ENCODE results near the gene CHD6. TPM values are rescaled to one million over a fixed set of nuclear protein-coding genes. Genes with fewer than 3 reads are reported as not detected.

Gene CHD6
- total and polyA plus RNA-seq, 5 donors from 2014 or later = 33.4 to 87.4 (median 39.7) TPM

DNA sequence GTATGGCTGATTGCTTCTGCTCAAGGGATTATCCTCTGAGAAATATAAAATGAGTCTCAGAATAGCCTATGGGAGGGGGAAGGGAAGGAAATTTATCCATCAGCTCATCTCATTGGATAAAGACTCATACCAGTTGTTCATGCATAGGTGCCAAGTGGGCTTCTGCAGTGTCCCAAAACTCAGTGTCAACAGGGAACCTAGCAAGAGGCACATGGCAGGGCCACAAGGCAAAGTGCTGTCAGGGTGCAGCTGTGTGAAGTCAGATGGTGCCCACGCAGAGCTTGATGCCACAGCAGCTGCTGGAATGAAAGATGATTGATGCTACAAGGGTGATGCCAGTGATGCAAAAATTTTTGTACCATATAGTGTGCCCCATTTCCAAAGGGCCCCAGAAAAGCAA is 3.2 kb upstream of the CHD6 start:
- ATAC-seq (ENCODE audit: low read depth in 2 of 2) (no peak), DNase-seq (no peak)
- H3K4me1 Mint-ChIP-seq = peaks cover 6 to 19% (median 17%) of the 10 kb centered on the region in 4 donors
- Histone ChIP-seq H3K36me3 (ENCODE audit: control insufficient read depth, insufficient read depth, low read length) (no peaks in the 10 kb centered on the region), H3K4me3 (ENCODE audit: low read depth, low read length) (no peak overlapping the region), H3K27me3 (ENCODE audit: control insufficient read depth, insufficient read depth, low read length) (peaks cover 1% of the 10 kb centered on the region), H3K4me1 (ENCODE audit: control insufficient read depth, insufficient read depth, low read length, poor library complexity, severe bottlenecking) (peaks cover 17% of the 10 kb centered on the region), H3K9me3 (ENCODE audit: control insufficient read depth in 2 of 2, low read length in 2 of 2) (no peaks in the 10 kb centered on the region), H3K27ac (ENCODE audit: insufficient read depth, low read length, poor library complexity, severe bottlenecking) (no peak overlapping the region)
- no peaks in the 10 kb centered on the region for H3K36me3 Mint-ChIP-seq
- peaks cover 0 to 1% (median 0%) of the 10 kb centered on the region in 7 donors for H3K9me3 Mint-ChIP-seq
- peaks cover 5% of the 10 kb centered on the region for H3K27me3 Mint-ChIP-seq
- no peak overlapping the region for H3K27ac Mint-ChIP-seq
- H3K4me3 Mint-ChIP-seq = peak overlapping the region in 1 of 4 donors; percentile 2

DNA sequence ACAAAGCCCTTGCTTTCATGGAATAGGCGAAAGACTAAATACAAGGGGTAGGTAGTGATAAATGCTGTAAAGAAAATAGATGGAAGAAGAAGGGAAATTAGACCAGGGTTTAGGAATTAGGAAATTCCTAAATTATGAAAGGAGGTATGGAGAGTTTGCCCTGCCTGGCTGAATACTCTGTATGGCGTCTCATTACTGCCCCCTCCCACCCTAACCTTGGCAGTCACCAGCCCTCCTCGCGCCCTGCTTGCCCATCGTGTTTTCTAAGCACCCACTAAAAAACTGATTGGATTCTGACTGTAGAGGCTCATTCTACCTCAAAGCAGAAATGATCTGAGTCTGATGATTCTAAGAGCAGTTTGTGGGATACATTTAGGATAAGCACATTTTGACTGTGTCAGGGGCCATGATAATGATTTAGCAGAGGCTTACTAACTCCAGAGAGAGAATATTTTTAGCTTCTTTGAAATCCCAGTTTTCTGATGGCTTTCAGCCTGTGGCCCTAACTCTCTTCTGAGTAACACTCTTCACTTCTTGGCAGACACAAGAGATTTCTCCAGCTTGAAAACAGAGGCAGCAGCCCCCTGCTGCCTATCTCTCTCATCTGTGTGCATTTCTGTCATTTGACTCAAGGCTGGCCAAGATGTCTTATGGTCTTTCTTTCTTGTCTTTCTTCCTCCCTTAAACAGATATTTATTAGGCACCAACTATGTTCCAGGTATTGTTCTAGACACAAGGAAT is 1.4 kb upstream of the CHD6 start:
- no peak overlapping the region for H3K27ac ChIP-seq (ENCODE audit: insufficient read depth, low read length, poor library complexity, severe bottlenecking)
- H3K4me3 ChIP-seq (ENCODE audit: low read depth, low read length) = no peak overlapping the region
- Mint-ChIP-seq H3K4me1 (peaks cover 17 to 37% (median 31%) of the 10 kb centered on the region in 4 donors), H3K9me3 (peaks cover 0 to 1% (median 0%) of the 10 kb centered on the region in 7 donors), H3K4me3 (peak overlapping the region; percentile 87 to 96 (median 95)), H3K36me3 (no peaks in the 10 kb centered on the region), H3K27me3 (peaks cover 5% of the 10 kb centered on the region), H3K27ac (peak overlapping the region; percentile 47 to 69 (median 59))
- no peak for DNase-seq
- no peak for ATAC-seq (ENCODE audit: low read depth in 2 of 2)
- H3K4me1 ChIP-seq (ENCODE audit: control insufficient read depth, insufficient read depth, low read length, poor library complexity, severe bottlenecking) = peaks cover 33% of the 10 kb centered on the region
- no peaks in the 10 kb centered on the region for H3K36me3 ChIP-seq (ENCODE audit: control insufficient read depth, insufficient read depth, low read length)
- no peaks in the 10 kb centered on the region for H3K9me3 ChIP-seq (ENCODE audit: control insufficient read depth in 2 of 2, low read length in 2 of 2)
- H3K27me3 ChIP-seq (ENCODE audit: control insufficient read depth, insufficient read depth, low read length) = peaks cover 1% of the 10 kb centered on the region

DNA sequence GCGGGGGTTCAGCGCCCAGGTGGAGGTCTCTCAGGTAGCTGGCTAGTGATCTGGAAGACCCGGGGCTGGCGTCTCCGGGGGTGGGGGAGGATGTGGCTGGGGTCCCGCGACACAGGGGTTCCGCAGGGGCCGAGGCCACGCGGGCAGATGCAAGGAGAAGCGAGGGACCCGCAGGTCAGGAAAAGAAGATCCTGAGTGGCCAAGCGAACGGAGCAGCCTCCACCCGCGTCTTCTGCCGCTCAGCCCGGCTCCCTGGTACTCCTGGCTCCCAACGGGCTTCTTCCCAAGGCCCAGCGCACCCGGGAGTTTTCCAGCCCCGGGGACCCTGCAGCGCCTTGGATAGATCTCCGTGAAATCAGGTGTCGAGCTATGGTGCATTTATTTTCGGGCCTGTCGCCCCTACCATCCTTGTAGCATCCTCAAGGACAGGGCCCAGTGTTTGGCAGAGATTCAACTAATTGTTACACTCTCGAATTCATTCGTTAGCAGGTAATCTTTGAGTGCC is 682 bp upstream of the CHD6 start:
- Mint-ChIP-seq H3K27me3 (peaks cover 5% of the 10 kb centered on the region), H3K27ac (peak overlapping the region; percentile 12 to 87 (median 47)), H3K9me3 (peaks cover 0 to 1% (median 0%) of the 10 kb centered on the region in 7 donors), H3K4me1 (peaks cover 21 to 43% (median 36%) of the 10 kb centered on the region in 4 donors), H3K4me3 (peak overlapping the region; percentile 87 to 96 (median 95)), H3K36me3 (no peaks in the 10 kb centered on the region)
- DNase-seq (no peak), ATAC-seq (ENCODE audit: low read depth in 2 of 2) (no peak)
- Histone ChIP-seq H3K4me1 (ENCODE audit: control insufficient read depth, insufficient read depth, low read length, poor library complexity, severe bottlenecking) (peaks cover 33% of the 10 kb centered on the region), H3K27ac (ENCODE audit: insufficient read depth, low read length, poor library complexity, severe bottlenecking) (peak overlapping the region; percentile 31), H3K27me3 (ENCODE audit: control insufficient read depth, insufficient read depth, low read length) (peaks cover 1% of the 10 kb centered on the region), H3K36me3 (ENCODE audit: control insufficient read depth, insufficient read depth, low read length) (no peaks in the 10 kb centered on the region), H3K9me3 (ENCODE audit: control insufficient read depth in 2 of 2, low read length in 2 of 2) (no peaks in the 10 kb centered on the region), H3K4me3 (ENCODE audit: low read depth, low read length) (no peak overlapping the region)

DNA sequence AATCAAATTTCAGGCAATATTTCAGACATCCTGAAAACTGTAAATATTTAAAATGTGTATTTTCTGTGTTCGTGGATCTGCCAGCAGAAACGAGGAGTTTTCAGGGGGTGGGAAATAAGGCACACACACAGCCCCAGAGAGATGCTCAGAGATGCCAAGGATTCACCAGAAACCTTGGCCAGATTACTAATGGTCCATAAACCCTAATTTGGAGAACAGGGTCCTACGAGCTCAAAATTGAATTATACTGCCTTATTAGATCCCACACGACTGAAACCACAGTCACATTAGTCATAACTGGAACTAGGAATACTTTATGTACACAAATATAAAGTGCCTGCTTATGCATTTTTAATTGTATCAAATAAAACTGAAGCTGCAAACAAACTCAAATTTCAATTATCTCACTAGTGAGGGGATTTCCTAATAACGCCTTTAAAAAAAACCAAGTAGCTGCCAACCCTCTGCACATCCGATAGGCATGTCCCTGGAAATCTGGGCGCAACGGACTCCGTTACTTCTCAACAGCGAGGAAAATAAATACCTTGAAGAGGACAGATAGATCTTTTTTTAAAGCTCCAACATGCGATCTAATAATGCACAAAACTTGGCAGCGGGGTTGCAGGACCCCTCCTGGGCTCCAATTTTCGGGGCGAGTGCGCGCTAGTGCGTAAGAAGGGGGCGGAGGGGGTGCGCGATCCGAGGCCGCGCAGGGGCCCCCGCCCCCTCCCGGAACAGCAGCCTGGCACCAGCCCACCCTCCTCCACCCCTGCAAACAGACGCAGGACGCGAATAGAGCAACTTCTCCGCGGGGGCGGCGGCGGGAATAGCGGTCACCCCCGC is 897 bp downstream of the CHD6 start:
- Histone ChIP-seq H3K4me1 (ENCODE audit: control insufficient read depth, insufficient read depth, low read length, poor library complexity, severe bottlenecking) (peaks cover 33% of the 10 kb centered on the region), H3K4me3 (ENCODE audit: low read depth, low read length) (peak overlapping the region; percentile 89), H3K27me3 (ENCODE audit: control insufficient read depth, insufficient read depth, low read length) (no peaks in the 10 kb centered on the region), H3K36me3 (ENCODE audit: control insufficient read depth, insufficient read depth, low read length) (no peaks in the 10 kb centered on the region), H3K27ac (ENCODE audit: insufficient read depth, low read length, poor library complexity, severe bottlenecking) (peak overlapping the region; percentile 33), H3K9me3 (ENCODE audit: control insufficient read depth in 2 of 2, low read length in 2 of 2) (no peaks in the 10 kb centered on the region)
- peaks cover 21 to 51% (median 44%) of the 10 kb centered on the region in 4 donors for H3K4me1 Mint-ChIP-seq
- H3K27me3 Mint-ChIP-seq = peaks cover 5% of the 10 kb centered on the region
- no peaks in the 10 kb centered on the region for H3K36me3 Mint-ChIP-seq
- peak overlapping the region; percentile 87 to 95 (median 92) for H3K27ac Mint-ChIP-seq
- ATAC-seq (ENCODE audit: low read depth in 2 of 2) (no peak), DNase-seq (peak; percentile 48 to 65 (median 52))
- H3K4me3 Mint-ChIP-seq = peak overlapping the region; percentile 90 to 98 (median 92)
- peaks cover 0 to 1% (median 0%) of the 10 kb centered on the region in 7 donors for H3K9me3 Mint-ChIP-seq

DNA sequence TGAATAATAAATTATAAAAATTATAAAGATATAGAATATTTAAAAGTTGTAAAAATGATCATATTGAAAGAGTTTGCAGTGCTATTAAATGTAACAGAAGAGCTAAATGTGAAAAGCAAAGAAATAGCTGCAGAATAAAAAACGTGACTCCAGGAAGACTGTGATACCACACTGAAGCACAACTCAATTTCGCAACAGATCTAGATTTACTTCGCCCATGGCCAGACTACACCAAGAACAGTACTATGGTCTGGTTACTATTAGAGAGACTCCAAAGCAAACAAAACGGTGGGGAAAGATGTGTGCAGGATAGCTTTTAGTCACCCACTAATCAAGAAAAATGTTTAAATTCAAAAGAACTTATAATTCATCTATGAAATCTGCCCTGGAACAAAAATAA is 1.9 kb downstream of the CHD6 start:
- Histone ChIP-seq H3K27ac (ENCODE audit: insufficient read depth, low read length, poor library complexity, severe bottlenecking) (no peak overlapping the region), H3K9me3 (ENCODE audit: control insufficient read depth in 2 of 2, low read length in 2 of 2) (no peaks in the 10 kb centered on the region), H3K36me3 (ENCODE audit: control insufficient read depth, insufficient read depth, low read length) (no peaks in the 10 kb centered on the region), H3K4me1 (ENCODE audit: control insufficient read depth, insufficient read depth, low read length, poor library complexity, severe bottlenecking) (peaks cover 33% of the 10 kb centered on the region), H3K27me3 (ENCODE audit: control insufficient read depth, insufficient read depth, low read length) (no peaks in the 10 kb centered on the region), H3K4me3 (ENCODE audit: low read depth, low read length) (peak overlapping the region; percentile 54)
- Mint-ChIP-seq H3K4me1 (peaks cover 25 to 60% (median 50%) of the 10 kb centered on the region in 4 donors), H3K9me3 (peaks cover 0 to 1% (median 0%) of the 10 kb centered on the region in 7 donors), H3K4me3 (peak overlapping the region; percentile 90 to 98 (median 92)), H3K36me3 (no peaks in the 10 kb centered on the region), H3K27me3 (peaks cover 5% of the 10 kb centered on the region), H3K27ac (peak overlapping the region in 1 of 3 donors; percentile 13)
- ATAC-seq (ENCODE audit: low read depth in 2 of 2) (no peak), DNase-seq (no peak)

- Mint-ChIP-seq H3K27me3 (peaks cover 5% of the 10 kb centered on the region), H3K36me3 (no peaks in the 10 kb centered on the region), H3K27ac (peak overlapping the region in 1 of 3 donors; percentile 8), H3K9me3 (peaks cover 0 to 1% (median 0%) of the 10 kb centered on the region in 7 donors), H3K4me3 (peak overlapping the region; percentile 7 to 98 (median 48)), H3K4me1 (peaks cover 25 to 60% (median 50%) of the 10 kb centered on the region in 4 donors)
- Histone ChIP-seq H3K36me3 (ENCODE audit: control insufficient read depth, insufficient read depth, low read length) (no peaks in the 10 kb centered on the region), H3K4me3 (ENCODE audit: low read depth, low read length) (peak overlapping the region; percentile 1), H3K9me3 (ENCODE audit: control insufficient read depth in 2 of 2, low read length in 2 of 2) (no peaks in the 10 kb centered on the region), H3K27me3 (ENCODE audit: control insufficient read depth, insufficient read depth, low read length) (no peaks in the 10 kb centered on the region), H3K27ac (ENCODE audit: insufficient read depth, low read length, poor library complexity, severe bottlenecking) (no peak overlapping the region), H3K4me1 (ENCODE audit: control insufficient read depth, insufficient read depth, low read length, poor library complexity, severe bottlenecking) (peaks cover 33% of the 10 kb centered on the region)
- ATAC-seq (ENCODE audit: low read depth in 2 of 2) (no peak), DNase-seq (peak in 1 of 3 donors; percentile 45)
These were observed 2.5 kb downstream of the CHD6 start for GRCh38 chr20:41615676-41616075.

GRCh38 chr20:41615110-41615509 is 3.1 kb downstream of the CHD6 start:
- H3K4me1 Mint-ChIP-seq = peaks cover 26 to 63% (median 51%) of the 10 kb centered on the region in 4 donors

More at GRCh38 chr20:41615110-41615509, 3.1 kb downstream of the CHD6 start:
- H3K36me3 Mint-ChIP-seq = no peaks in the 10 kb centered on the region
- no peaks in the 10 kb centered on the region for H3K9me3 ChIP-seq (ENCODE audit: control insufficient read depth in 2 of 2, low read length in 2 of 2)
- no peak overlapping the region for H3K4me3 ChIP-seq (ENCODE audit: low read depth, low read length)
- peaks cover 5% of the 10 kb centered on the region for H3K27me3 Mint-ChIP-seq
- ATAC-seq (ENCODE audit: low read depth in 2 of 2) = no peak
- no peak for DNase-seq
- no peak overlapping the region for H3K27ac ChIP-seq (ENCODE audit: insufficient read depth, low read length, poor library complexity, severe bottlenecking)
- peak overlapping the region in 1 of 3 donors; percentile 8 for H3K27ac Mint-ChIP-seq
- H3K36me3 ChIP-seq (ENCODE audit: control insufficient read depth, insufficient read depth, low read length) = no peaks in the 10 kb centered on the region
- peak overlapping the region; percentile 7 to 98 (median 48) for H3K4me3 Mint-ChIP-seq
- peaks cover 34% of the 10 kb centered on the region for H3K4me1 ChIP-seq (ENCODE audit: control insufficient read depth, insufficient read depth, low read length, poor library complexity, severe bottlenecking)
- H3K9me3 Mint-ChIP-seq = peaks cover 0 to 1% (median 0%) of the 10 kb centered on the region in 7 donors
- H3K27me3 ChIP-seq (ENCODE audit: control insufficient read depth, insufficient read depth, low read length) = no peaks in the 10 kb centered on the region

All from CD4-positive, CD25-positive, alpha-beta regulatory T cell (primary cell).